NCI-H748 treated with DMSO at 0.1 percent for 48 hours (cell line): Measurements from ENCODE around the gene ABTB2.

Experiments used
- DNase-seq: peaks from one replicate; lab custom pipeline; 2025; lab: John Stamatoyannopoulos, UW

ABTB2 gene

DNA sequence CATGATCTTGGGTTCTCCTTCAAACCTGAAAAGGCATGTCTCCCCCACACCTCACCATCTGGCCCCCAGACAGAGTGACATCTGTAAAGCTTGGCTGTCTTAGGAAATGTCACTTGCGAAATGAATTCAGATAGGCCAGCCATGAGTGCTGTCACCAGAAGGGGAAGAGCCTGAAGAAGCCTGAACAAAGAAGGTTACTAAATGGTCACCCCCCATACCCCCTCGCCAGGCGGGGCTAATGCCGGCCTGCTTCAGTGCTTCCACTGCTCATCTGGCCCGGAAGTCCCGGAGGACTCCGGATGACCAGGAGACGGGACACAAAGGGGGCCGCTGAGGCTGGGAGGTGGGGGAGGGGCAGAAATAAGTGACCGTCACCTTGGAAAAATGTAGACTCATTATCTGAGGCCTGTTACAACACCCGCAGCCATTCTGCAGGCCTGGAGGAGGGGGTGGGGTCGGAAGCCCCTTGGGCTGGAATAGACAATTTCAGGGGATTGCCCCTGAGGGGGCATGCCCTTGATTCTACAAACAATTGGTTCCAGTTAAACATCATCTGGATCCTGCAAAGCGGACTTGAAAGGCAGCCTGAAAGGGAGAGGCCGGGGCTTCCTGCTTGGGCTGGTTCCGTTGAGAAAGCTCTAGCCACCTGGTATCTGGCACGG lies 209.2 kb downstream of the ABTB2 start:
- DNase-seq, result no peak

DNA sequence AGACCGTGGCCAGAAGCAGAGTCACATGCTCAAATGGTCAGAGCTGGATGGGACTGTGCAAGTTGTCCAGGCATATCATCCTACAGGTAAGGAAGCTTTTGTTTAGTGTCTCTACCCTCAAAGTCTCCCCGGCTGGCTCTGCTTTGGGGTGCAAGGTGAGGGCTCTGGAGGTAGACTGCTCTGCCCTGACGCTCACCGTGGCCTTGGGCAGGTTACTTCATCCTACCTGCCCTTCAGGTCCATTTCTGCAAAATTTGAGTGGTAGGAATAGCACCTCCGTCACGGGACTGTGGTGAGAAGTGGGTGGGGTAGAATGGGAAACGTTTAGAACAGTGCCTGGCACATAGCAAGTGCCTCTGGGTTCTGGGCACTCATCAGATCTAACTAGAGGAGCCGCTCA lies 210.2 kb downstream of the ABTB2 start:
- no peak for DNase-seq

DNA sequence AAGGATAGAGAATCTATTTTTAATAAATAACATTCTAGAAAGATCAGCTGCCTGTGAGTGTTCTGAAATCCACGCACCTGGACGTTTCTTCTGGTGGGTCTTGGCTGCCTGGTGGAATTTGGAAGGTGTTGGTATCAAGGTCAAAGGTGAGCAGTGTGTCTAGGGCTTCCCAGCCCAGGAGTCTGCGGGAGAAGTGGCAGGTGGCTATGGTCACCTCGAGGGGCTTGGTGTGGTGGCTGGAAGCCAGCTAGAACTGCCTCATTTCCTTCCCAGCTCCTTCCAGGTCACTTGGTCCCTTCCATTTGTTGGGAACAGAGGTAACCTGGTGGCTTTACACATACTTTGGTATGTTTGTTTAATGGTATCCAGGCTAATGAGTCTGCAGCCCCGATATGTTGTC lies 210.9 kb downstream of the ABTB2 start:
- DNase-seq, result no peak

DNA sequence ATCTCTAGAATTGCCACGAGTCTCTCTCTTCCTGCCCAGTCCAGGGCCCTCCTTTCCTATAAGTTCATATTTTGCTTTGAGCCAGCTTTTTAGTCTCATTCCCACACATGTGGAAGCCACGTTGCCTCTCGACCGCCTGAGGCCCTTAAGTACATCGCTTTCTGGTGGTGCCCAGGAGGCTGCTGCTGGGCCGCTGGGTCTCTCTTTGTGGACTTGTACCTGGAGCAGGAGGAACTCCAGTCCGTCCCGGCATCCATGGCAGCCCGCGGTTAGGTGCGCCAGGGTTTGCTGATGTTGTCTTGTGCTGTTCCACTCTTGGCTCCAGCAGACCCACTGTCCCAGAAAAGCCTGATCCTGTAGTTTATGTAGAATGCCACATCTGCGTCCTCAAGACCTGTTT lies 211.4 kb downstream of the ABTB2 start:
- DNase-seq, result no peak

DNA sequence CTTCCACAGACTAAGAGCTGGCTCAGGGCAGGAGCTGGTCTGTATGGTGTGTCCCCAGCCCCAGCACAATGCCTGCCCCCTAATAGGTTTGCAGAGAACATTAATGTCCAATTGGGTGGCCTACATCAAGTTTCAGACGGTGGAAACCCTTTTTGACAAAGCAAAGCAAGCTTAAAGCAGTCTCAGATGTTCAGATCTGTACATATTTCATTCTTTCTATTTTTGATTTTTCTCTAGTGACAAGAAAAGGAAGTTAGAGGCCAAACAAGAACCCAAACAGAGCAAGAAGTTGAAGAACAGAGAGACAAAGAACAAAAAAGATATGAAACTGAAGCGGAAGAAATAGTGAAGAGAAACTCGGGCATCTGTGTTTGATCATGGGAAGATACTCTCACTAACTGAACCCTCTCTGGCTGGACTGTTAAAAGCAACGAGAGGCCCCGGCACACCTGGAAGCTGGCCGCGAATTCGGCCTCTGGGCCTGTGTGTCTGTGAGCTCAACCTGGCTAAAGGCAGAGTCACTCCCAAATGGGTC lies 211.9 kb downstream of the ABTB2 start:
- DNase-seq, result no peak

DNA sequence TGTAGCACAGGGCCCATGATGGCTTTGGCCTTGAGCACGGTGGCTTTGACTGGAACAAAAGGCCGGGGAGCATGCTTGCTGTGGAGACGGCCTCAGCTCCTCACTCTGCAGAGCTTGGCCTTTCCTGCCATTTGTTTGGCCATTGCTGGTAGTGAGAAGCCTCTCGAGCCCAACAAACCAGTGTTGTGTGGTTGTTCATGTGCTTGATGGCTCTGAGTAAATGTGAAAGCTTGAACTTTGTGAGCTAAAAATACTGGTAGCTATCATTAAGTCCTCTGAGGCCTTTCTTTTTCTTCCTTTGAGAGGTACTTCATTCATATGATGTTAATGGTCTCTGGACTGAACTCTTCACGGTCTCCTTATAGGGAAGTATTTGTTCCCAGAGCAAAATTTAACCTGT lies 212.7 kb downstream of the ABTB2 start:
- DNase-seq, result no peak

DNA sequence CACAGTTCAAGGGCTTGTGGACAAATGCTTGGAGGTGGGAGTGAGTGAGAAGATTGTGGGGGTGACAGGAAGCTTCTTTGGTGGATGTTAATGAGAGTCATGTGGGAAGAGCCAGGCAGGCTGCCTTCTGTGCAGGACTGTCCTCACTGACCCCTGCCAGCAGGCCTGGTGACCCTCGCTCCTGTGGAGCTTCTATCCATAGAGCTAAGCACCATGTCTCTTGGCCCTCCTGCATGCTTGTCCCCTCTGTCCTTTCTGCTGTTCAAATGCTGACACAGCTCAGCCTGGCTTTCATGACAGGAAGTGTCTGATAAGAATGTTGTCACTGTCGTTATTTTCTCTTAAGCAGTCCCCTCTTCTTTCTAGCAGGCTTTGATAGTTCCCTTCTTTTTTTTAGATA lies 214.8 kb downstream of the ABTB2 start:
- DNase-seq, result no peak

DNA sequence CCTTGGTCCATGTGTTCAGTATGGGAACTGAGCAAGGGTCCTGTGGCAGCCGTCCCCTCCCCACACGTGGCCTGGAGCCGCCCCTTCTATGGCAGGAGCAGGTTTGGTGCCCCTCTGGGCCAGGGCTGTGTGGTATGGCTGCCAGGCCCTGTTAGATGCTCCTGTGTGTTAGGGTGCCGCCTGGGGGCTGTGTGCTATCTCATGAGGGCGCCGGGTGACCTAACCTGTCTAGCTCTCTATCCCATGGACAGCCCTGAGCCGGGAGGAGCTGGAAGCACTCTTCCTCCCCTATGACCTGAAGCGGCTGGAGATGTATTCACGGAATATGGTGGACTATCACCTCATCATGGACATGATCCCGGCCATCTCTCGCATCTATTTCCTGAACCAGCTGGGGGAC lies 217.7 kb downstream of the ABTB2 start:
- no peak for DNase-seq

DNA sequence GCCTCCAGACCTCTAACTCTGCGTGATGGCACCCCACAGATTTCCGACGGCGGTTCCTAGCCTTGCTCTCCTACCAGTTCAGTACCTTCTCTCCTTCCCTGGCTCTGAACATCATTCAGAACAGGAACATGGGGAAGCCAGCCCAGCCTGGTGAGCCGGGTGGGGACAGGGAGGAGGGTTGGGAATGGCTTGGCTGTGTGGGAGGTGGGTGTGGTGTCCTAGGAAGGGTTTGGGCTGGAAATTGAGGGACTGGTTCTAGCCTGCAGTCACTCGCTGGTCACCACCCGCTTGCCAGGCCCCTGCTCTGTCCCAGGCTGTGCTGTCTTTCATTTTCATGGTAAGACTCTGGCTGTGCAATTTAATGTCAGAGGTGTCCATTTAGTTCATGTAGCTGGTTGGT lies 218.5 kb downstream of the ABTB2 start:
- DNase-seq, result no peak

DNA sequence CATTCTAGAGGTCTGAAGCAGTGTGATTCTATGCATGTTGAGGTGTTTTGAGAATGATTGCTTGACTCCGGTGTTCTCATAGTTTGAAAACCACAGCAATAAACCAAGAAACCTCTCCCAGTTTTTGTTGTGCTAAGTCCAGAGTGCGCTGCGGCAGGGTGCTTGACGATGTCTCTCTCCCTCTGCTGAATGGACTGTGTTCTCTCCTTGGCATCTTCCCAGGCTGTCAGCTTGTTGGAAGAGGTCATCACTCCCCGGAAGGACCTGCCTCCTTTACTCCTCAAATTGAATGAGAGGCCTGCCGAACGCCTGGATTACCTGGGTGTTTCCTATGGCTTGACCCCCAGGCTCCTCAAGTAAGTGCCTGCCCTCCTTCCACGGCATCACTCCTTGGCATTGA lies 221.4 kb downstream of the ABTB2 start:
- DNase-seq, result no peak

DNA sequence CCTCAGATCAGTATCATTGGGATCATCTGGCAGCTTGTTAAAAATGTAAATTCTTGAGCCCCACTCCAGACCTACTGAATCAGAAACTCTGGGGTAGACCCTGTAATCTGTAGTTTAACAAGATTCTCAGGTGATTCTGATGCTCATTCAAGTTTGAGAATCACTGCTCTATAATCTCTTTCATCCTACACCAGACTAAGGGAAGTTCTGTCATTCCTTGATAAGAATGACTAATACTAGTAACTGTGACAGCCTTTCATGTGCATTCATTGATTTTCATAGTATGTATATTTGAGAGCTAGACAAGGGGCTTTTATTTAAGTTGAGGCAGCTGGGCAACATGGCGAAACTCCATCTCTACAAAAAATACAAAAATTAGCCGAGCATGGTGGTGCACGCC lies 222.4 kb downstream of the ABTB2 start:
- DNase-seq, result no peak

DNA sequence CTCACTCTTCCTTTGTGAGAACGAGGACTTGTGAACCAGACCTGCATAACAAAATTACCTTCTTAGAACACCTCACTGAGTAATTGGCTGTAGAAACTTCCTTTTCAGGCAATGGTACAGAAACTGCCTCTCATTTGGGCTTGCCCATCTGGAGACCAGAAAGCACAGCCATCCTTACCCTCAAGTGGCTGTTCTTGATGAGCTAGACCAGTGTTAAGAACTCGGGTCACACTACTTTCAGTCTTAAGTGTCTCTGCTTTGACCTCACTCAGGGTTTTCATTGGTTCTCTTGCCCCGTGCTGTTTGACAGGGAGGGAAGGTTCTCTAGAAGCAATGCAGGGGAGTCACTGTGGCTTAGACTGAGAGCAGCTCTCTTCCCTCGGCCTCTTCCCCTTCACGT lies 223.0 kb downstream of the ABTB2 start:
- no peak for DNase-seq

DNA sequence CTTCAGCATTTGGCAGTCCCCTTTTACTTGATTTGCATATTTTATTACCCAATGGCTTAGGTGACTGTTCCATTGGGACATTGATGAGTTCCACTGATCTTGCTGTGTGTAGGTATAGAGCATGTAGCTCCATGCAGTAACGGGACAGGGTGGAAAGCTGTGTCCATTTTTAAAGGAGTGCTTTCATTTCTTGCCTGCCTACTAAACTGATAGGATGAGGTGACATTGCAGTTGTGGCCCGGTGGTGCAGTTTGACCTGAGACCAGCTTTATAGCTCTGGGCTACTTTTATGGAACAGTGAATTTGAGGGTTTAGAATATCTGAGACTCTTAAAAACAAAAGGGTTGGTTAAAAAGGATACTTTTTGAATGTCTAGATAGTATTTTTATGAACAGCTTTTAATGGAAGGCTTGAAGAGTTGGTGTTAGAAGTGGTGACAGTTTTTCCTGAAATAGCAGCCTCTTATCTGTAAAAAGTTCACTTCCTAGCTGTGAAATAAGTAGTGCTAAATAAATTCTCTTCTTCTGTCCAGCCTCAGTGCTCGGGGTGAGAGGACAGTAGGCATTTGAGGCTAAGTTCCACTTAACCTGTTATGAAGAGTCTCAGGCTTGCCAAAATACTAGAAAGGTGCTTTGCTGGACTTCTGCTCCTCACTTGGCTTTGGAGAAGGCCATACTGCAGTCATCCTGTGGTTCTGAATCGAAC lies 225.4 kb downstream of the ABTB2 start:
- DNase-seq, result no peak

DNA sequence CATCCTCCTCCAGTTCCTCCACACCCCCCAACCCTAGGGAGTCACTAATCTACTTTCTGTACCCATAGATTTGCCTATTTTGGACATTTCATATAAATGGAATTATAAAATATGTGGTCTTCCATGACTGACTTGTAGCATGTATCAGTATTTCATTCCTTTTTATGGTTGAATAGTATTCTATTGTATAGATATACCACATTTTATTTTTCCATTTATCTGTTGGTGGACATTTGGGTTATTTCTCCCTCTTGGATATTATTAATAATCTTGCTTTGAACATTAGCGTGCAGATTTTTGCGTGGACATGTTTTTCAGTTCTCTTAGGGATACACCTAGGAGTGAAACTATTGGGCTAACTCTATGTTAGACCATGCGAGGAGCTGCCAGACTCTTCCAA lies 229.0 kb downstream of the ABTB2 start:
- DNase-seq, result no peak

DNA sequence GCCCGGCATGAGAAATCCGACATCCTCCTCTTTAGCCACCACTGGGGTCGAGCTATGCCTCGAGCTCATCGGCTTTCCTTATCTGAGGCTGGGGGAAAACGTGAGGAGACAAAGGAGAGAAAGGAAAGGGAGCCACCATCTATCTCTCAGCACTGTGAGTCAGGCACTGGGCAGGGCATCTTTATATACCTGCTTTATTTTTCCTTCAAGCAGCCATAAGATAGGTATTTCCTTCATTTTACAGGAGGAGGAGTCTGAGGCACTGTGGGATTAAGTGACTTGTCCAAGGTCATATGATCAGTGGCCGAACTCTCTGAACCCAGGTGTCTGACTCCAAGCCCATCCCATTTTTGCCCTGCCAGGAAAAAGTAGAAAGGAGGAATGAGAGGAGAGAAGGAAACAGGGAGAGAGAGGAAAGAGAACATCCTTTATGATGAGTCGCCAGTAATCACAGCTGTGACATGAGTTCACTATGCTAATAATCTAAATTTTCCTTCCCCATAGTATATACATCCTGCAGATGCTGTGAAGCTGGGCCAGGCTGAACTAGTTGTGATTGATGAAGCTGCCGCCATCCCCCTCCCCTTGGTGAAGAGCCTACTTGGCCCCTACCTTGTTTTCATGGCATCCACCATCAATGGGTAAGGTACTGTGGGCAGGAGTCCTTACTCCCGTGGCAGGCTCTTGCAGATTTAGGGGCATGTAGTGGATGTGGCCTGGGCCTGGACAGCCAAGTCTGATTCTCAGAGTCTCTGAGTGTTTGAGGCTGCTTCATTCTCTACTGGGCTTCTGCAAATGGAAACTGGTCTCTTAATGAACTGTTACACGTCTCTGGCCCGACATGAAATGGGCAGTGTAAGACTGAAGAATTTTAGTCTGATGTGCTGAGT lies 230.6 kb downstream of the ABTB2 start:
- no peak for DNase-seq

DNA sequence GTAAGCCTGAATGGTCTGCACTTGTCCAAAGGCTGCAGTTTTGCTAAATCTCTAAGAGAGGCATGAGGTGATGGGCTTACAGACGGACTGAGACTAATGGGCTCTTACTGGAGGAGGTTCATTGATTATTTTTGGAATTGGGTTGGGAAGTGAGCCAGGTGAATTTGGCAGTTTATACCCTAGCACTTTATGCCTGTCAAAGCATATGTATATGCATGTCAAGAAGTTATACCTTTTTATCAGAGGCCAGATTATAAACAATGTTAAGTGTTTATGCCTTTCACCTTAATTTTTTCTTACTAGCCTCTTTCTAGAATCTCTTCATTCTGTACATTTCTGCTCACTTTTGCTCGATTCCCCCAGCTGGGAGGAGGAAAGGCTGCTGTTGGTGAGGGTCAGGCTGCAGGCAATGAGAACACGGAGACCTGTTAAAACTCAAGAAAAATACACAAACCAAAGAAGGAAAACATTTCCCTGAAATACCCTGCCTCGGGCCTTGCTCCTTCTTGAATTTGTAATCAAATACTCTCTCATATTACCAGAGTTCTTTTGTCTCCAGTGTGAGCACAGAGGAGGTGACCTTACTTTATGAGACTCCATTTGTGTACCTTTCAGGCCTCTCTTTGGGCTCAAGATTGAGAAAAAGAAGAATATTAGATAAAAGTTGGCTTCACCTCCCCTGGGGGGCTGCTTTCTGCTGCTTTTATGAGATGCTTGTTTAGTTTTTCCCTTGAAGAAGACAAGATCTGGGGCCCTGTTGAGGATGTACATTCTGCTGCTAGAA lies 232.7 kb downstream of the ABTB2 start:
- no peak for DNase-seq

DNA sequence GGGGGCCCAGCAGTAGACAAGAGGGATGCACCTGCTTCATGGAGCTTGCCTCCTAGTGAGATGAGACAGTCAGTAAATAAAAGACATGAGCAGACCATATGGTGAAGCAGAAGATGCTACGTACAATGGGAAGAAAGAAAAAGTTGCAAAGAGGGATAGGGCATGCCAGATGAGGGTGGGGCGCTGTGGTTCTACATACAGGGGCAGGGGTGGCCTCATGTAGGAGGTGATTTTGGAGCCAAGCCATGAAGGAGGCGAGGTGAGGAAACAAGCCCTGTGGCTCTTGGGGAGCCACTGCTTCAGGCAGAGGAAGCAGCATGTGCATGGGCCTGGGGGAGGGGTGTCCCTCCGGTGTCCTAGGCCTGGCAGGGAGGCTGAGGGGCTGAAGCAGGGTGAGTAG lies 237.2 kb downstream of the ABTB2 start:
- no peak for DNase-seq

DNA sequence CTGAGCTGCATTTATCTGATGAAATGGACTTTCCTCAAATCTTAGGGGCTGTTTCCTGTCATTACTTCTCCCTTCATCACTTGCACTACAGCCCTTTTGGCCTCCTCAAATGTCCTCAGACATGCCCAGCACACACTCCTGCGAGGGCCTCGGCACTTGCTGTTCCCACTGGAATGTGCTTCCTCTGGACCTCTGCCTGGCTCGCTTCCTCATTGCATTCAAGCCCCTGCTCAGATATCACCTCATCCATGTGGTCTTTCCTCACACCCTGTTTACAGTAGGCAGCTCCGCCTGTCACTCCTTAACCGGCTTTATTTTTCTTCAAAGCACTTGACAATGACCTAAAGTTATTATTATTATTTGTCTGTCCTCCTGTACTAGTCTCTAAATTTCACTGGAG lies 243.3 kb downstream of the ABTB2 start:
- no peak for DNase-seq

DNA sequence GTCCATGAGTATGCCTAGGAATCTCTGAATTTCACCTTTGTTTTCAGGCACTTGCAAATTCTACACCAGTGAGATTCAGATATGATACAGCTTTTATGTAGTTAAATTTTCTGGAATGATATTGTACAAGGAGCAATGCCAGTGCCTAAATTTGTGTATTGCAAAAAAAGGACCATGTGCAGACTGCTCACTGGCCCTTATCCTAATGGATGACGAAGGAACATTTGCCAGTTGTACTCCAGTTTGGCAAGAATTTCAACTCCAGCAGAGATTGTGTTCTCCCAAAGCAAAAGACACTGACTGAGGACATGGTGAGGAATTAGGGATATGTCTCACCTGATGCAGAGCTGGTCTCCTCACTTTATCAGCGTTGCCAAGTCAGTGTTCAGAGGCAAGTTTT lies 243.8 kb downstream of the ABTB2 start:
- DNase-seq, result no peak

DNA sequence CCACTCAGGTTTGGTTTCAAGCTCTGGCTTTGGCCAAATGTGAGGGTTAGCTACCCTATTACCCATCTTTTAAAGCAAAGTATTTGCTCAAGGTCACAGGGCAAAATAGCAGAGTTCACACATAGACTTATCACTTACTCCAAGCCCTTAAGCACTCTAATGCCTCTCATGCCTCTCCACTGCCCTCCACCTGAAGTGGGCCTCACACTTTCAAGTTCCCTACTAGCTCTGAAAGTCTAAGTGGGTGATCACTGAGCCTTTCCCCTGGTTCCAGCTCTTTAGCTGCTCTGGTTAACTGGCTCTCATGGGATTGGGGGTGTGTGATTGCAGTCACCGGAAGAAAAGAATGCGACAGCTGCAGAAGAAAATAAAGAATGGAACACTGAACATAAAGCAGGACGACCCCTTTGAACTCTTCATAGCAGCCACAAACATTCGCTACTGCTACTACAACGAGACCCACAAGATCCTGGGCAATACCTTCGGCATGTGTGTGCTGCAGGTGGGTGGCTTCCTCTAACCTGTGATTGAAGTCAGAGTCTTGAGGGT lies 246.0 kb downstream of the ABTB2 start:
- no peak for DNase-seq

DNA sequence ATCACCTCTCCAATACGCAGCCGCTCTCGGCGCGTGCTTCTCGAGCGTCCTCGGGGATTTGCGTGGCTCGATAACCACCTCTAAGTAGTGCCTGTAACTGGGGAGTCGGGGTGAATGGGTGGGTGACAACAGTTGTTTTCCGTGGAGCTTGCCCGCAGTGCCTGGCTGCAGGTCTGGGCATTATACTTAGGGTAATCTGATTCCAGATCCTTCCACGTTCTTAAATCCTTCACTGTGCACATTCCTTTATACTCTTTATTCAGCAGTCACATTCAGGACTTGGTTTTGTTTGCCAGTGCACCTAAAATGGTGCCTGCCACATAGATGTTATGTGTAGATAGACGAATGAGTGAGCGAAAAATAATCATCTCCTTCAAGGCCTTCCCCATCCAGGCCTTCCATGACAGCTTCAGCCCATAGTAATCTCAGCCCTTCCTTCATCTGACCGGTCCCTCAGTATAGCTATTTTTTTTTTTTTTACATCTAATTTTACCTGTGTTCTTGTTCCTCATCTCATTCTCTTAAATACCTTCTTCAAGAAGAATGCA lies 251.8 kb downstream of the ABTB2 start:
- no peak for DNase-seq
